Retinal pigment epithelial cell (primary cell): ENCODE data around the gene PIGZ.

ENCODE experiments used
- DNase-seq: peaks from one replicate; pipeline ENCODE4 v3.0.0-alpha.2; 2010; ENCODE audit warnings: low read depth
- H3K4me3 ChIP-seq: 2 replicates; pipeline ENCODE4 v1.5.1; 2011; ENCODE audit warnings: mild to moderate bottlenecking, low read length, control low read depth, moderate library complexity
- CTCF ChIP-seq: conservative IDR thresholded peaks from 2 replicates; pipeline ENCODE4 v1.5.1; 2011; ENCODE audit warnings: low read depth, low read length, control low read depth, inconsistent platforms

Gene PIGZ

GRCh38 chr3:197011780-197012539, 43.3 kb upstream of the PIGZ start:
- no peak overlapping the region for H3K4me3 ChIP-seq
- no peak for DNase-seq
- no peak for TF ChIP-seq CTCF

- TF ChIP-seq CTCF, result no peak
- DNase-seq, result no peak
- H3K4me3 ChIP-seq, result no peak overlapping the region
These were observed 42.1 kb upstream of the PIGZ start for GRCh38 chr3:197010556-197011351.

- DNase-seq, result no peak
- H3K4me3 ChIP-seq, result no peak overlapping the region
- TF ChIP-seq CTCF, result no peak
These were observed 40.9 kb upstream of the PIGZ start for GRCh38 chr3:197009532-197010019.

GRCh38 chr3:197008436-197009209, 40.0 kb upstream of the PIGZ start:
- no peak for TF ChIP-seq CTCF
- no peak for DNase-seq
- H3K4me3 ChIP-seq, result no peak overlapping the region

GRCh38 chr3:197007953-197008352, 39.3 kb upstream of the PIGZ start:
- TF ChIP-seq CTCF, result no peak
- no peak for DNase-seq
- no peak overlapping the region for H3K4me3 ChIP-seq

- H3K4me3 ChIP-seq, result no peak overlapping the region
- TF ChIP-seq CTCF, result no peak
- no peak for DNase-seq
These were observed 38.8 kb upstream of the PIGZ start for GRCh38 chr3:197007296-197007940.
